PC-9 (cell line): ENCODE data around the gene MRPL16. TPM values are rescaled to one million over a fixed set of nuclear protein-coding genes. Genes with fewer than 3 reads are reported as not detected.

ENCODE experiments used
- BruUV-seq: library from RNA; stranded (reverse); fragments of 400-500 nt; replicated peaks from 2 replicates; lab custom pipeline; 2021; lab: Mats Ljungman, UMichigan
- CTCF ChIA-PET: fragments of 300-600 bp; sonication (Branson Sonifier 250); formaldehyde crosslinking; loops from one replicate; lab custom pipeline; 2022; ENCODE audit warnings: antibody characterized with exemption; lab: Charles Lee
- POLR2A ChIA-PET: fragments of 300-600 bp; sonication (Branson Sonifier 250); formaldehyde crosslinking; loops from one replicate; lab custom pipeline; 2022; ENCODE audit warnings: antibody characterized with exemption; ENCODE audit not compliant: unreplicated experiment; lab: Charles Lee
- DNase-seq, 2 experiments: peaks; one replicate each; pipeline versions ENCODE4 v3.0.0 to v3.0.0-alpha.2; 2015 to 2022; ENCODE audit warnings: mixed read lengths in 1 of 2
- H2AFZ ChIP-seq: fragments of 200-600 bp; sonication (generic); 2 replicates; pipeline ENCODE4 v1.8.1; 2017; ENCODE audit warnings: antibody characterized with exemption
- H3F3A ChIP-seq: fragments of 200-600 bp; sonication (generic); 2 replicates; pipeline ENCODE4 v1.8.1; 2017; ENCODE audit warnings: antibody characterized with exemption, mild to moderate bottlenecking, low read depth; ENCODE audit not compliant: insufficient read depth
- H3K27ac ChIP-seq: fragments of 200-600 bp; sonication (generic); 2 replicates; pipeline ENCODE4 v1.6.1; 2016; ENCODE audit warnings: mixed run types
- H3K27me3 ChIP-seq: fragments of 200-600 bp; sonication (generic); 2 replicates; pipeline ENCODE4 v1.6.1; 2016; ENCODE audit warnings: low read depth, mixed run types; ENCODE audit not compliant: insufficient read depth
- H3K36me3 ChIP-seq: fragments of 200-600 bp; sonication (generic); 2 replicates; pipeline ENCODE4 v1.6.1; 2016; ENCODE audit warnings: low read depth, mixed run types
- H3K4me1 ChIP-seq: fragments of 200-600 bp; sonication (generic); replicated peaks from 2 replicates; pipeline ENCODE4 v1.6.1; 2016; ENCODE audit warnings: mixed run types; ENCODE audit not compliant: insufficient read depth
- H3K4me2 ChIP-seq: fragments of 200-600 bp; sonication (generic); 2 replicates; pipeline ENCODE4 v1.6.1; 2017; ENCODE audit warnings: mixed run types
- H3K4me3 ChIP-seq: fragments of 200-600 bp; sonication (generic); 2 replicates; pipeline ENCODE4 v1.6.1; 2016; ENCODE audit warnings: mixed run types
- H3K79me2 ChIP-seq: fragments of 200-600 bp; sonication (generic); 2 replicates; pipeline ENCODE4 v1.6.1; 2017; ENCODE audit warnings: low read depth, mixed run types
- H3K9me2 ChIP-seq: fragments of 200-600 bp; sonication (generic); 2 replicates; pipeline ENCODE4 v1.8.1; 2017; ENCODE audit warnings: mild to moderate bottlenecking; ENCODE audit not compliant: insufficient read depth
- H3K9me3 ChIP-seq: fragments of 200-600 bp; sonication (generic); 2 replicates; pipeline ENCODE4 v1.8.1; 2016; ENCODE audit warnings: low read depth; ENCODE audit not compliant: insufficient read depth
- H4K20me1 ChIP-seq: fragments of 200-600 bp; sonication (generic); 2 replicates; pipeline ENCODE4 v1.8.1; 2017; ENCODE audit not compliant: insufficient read depth
- EZH2 ChIP-seq: fragments of 200-600 bp; sonication (generic); IDR thresholded peaks from 2 replicates; pipeline ENCODE4 v1.8.0; 2017; ENCODE audit warnings: antibody characterized with exemption, low read depth
- intact Hi-C: fragments of 100-400 bp; cut with micrococcal nuclease; formaldehyde crosslinking; loops from one replicate; pipeline ENCODE4 v1.10.0; 2022; ENCODE audit not compliant: unreplicated experiment
- total RNA-seq: library from RNA; stranded (reverse); gene quantifications from 2 replicates; pipeline ENCODE4 v1.2.3, GENCODE V29; 2021
- TF ChIP-seq, protein P1 (sequence below): fragments of 200-600 bp; sonication (generic); conservative IDR thresholded peaks from 2 replicates; pipeline ENCODE4 v1.6.1; 2017; ENCODE audit warnings: mixed run types, antibody characterized with exemption, mild to moderate bottlenecking, moderate library complexity

The MRPL16 gene
- total RNA-seq, 1 experiment from 2014 or later: 64.7 TPM

DNA sequence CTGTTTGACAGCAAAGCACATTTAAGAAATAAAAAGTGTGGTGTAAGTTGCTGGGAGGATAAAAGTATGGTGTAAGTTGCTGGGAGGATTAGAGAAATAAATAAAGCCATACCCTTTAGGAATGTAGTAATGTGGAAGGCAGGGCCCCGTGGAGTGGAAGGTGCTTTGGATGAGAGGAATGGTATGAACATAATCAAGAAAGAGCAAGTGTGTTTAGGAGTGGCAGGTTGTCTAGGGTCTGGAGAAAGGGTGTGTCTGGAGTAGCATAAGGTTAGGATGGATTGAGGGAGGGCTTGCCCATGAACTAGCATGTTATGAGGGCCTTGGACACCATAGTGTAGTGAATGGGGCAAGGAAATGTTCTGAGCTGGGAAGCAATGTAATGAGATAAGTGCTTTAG is 18.1 kb downstream of the MRPL16 start:
- Histone ChIP-seq H3K36me3 (peaks cover 54% of the 10 kb centered on the region), H2AFZ (no peak overlapping the region), H3K9me3 (no peaks in the 10 kb centered on the region), H3K9me2 (no peaks in the 10 kb centered on the region), H3K27me3 (no peaks in the 10 kb centered on the region), H3K4me2 (no peak overlapping the region), H3K4me3 (no peak overlapping the region), H3K27ac (no peak overlapping the region), H4K20me1 (no peaks in the 10 kb centered on the region), H3F3A (peaks cover 14% of the 10 kb centered on the region), H3K4me1 (peaks cover 9% of the 10 kb centered on the region), H3K79me2 (peaks cover 10% of the 10 kb centered on the region)
- POLR2A ChIA-PET: no interaction called here
- TF ChIP-seq EZH2: no peak
- TF ChIP-seq, protein P1, sequence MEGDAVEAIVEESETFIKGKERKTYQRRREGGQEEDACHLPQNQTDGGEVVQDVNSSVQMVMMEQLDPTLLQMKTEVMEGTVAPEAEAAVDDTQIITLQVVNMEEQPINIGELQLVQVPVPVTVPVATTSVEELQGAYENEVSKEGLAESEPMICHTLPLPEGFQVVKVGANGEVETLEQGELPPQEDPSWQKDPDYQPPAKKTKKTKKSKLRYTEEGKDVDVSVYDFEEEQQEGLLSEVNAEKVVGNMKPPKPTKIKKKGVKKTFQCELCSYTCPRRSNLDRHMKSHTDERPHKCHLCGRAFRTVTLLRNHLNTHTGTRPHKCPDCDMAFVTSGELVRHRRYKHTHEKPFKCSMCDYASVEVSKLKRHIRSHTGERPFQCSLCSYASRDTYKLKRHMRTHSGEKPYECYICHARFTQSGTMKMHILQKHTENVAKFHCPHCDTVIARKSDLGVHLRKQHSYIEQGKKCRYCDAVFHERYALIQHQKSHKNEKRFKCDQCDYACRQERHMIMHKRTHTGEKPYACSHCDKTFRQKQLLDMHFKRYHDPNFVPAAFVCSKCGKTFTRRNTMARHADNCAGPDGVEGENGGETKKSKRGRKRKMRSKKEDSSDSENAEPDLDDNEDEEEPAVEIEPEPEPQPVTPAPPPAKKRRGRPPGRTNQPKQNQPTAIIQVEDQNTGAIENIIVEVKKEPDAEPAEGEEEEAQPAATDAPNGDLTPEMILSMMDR: no peak
- no peak for DNase-seq
- intact Hi-C loops: no loop called here
- no TSS peak for BruUV-seq
- CTCF ChIA-PET: no interaction called here

DNA sequence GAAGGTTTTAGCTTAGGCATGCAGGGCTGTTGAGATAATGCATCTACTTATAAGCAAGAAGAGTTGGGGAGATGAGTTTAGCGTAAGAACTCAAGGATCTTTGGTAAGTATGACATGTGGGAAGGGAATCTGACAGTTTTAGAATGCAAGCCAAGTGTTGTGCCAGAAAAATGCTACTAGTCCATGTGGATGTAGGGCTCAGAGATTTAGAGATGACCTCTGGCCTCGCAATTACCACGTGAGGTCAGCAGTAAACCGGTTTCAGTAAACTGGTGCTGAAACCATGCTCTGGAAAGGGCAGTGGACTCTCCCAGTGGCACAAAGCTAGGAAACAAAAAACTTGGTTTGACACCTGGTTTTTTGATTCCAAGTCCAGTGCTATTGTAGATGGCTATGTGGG is 18.9 kb downstream of the MRPL16 start:
- TF ChIP-seq EZH2: no peak
- TF ChIP-seq, protein P1: no peak
- H3K9me2 ChIP-seq: no peaks in the 10 kb centered on the region
- no peak overlapping the region for H3K4me2 ChIP-seq
- H3K27me3 ChIP-seq: no peaks in the 10 kb centered on the region
- H2AFZ ChIP-seq: no peak overlapping the region
- no TSS peak for BruUV-seq
- POLR2A ChIA-PET: no interaction called here
- H3K9me3 ChIP-seq: no peaks in the 10 kb centered on the region
- peaks cover 17% of the 10 kb centered on the region for H3K4me1 ChIP-seq
- H3K36me3 ChIP-seq: peaks cover 49% of the 10 kb centered on the region
- CTCF ChIA-PET: no interaction called here
- H4K20me1 ChIP-seq: peaks cover 3% of the 10 kb centered on the region
- intact Hi-C loops: no loop called here
- peaks cover 10% of the 10 kb centered on the region for H3K79me2 ChIP-seq
- no peak overlapping the region for H3K4me3 ChIP-seq
- no peak for DNase-seq
- H3F3A ChIP-seq: peaks cover 20% of the 10 kb centered on the region
- H3K27ac ChIP-seq: no peak overlapping the region

DNA sequence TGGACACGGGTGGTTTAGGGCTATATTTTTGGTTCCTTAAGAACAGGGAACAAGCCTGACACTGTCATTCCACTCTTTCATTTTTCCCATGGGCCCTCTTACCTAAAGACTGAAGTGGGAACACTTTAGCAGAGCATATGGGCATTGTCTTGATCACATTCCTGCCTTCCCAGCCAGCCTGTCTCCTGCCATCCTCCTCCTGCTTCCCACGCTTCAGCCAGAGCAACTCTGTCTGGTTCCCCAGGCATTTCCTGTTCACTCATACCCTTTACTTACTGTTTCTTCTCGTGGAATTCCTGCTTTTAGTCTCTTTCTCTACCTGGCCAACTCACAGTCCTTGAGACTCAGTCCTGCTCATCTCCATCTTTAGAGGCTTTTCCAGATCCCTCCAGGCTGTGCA is 22.8 kb downstream of the MRPL16 start:
- Histone ChIP-seq H3K27ac (peak overlapping the region; percentile 79), H2AFZ (no peak overlapping the region), H3K27me3 (no peaks in the 10 kb centered on the region), H3K9me3 (no peaks in the 10 kb centered on the region), H4K20me1 (peaks cover 7% of the 10 kb centered on the region), H3K79me2 (peaks cover 26% of the 10 kb centered on the region), H3K4me1 (peaks cover 37% of the 10 kb centered on the region), H3K36me3 (peaks cover 53% of the 10 kb centered on the region), H3K9me2 (no peaks in the 10 kb centered on the region), H3F3A (peaks cover 45% of the 10 kb centered on the region), H3K4me3 (peak overlapping the region; percentile 21; the same call in 1 of the 2 replicates), H3K4me2 (peak overlapping the region; percentile 61)
- BruUV-seq: no TSS peak
- TF ChIP-seq EZH2: no peak
- TF ChIP-seq, protein P1: no peak
- ChIA-PET POLR2A (interaction anchor here (0.8 kb wide), 1 partner anchor 11 kb away, joined by 7 read pairs; no protein-coding TSS in a partner anchor), CTCF (no interaction called here)
- no peak for DNase-seq
- intact Hi-C loops: loop anchor here (1.0 kb wide), 3 partner anchors 12 to 119 kb away; partner anchors contain the start of gene PATL1
